Measurements from ENCODE around the gene TPR.

DNA sequence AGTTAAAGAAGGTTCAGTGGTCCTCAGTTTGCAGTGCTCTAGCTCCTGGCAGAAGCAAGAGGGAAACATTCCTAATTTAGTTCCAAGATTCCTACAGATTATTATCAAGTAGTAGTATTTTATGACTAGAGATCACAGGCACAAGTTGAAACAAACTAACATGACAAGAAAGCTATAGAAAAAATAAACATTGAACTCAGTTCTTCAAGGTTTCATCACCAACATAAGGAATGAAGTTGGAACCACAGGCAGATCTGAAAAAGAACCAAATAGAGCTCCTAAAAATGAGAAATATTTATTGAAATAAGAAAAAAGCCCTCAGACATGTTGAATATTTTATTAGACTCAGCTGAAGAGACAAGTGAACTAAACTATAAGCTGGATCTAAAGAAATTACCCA, 45.3 kb upstream of the TPR start:
- TF ChIP-seq, protein P1, sequence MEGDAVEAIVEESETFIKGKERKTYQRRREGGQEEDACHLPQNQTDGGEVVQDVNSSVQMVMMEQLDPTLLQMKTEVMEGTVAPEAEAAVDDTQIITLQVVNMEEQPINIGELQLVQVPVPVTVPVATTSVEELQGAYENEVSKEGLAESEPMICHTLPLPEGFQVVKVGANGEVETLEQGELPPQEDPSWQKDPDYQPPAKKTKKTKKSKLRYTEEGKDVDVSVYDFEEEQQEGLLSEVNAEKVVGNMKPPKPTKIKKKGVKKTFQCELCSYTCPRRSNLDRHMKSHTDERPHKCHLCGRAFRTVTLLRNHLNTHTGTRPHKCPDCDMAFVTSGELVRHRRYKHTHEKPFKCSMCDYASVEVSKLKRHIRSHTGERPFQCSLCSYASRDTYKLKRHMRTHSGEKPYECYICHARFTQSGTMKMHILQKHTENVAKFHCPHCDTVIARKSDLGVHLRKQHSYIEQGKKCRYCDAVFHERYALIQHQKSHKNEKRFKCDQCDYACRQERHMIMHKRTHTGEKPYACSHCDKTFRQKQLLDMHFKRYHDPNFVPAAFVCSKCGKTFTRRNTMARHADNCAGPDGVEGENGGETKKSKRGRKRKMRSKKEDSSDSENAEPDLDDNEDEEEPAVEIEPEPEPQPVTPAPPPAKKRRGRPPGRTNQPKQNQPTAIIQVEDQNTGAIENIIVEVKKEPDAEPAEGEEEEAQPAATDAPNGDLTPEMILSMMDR (IDR thresholded peaks at IDR 0.05), result no peak
- TF ChIP-seq POLR2A (IDR thresholded peaks at IDR 0.05), result no peak
- no peak for TF ChIP-seq POLR2AphosphoS5 (IDR thresholded peaks at IDR 0.05)
- no peak for TF ChIP-seq EP300 (IDR thresholded peaks at IDR 0.05)

Data from gastroesophageal sphincter (tissue), 3 donors.